ENCODE data around the gene GPC2. TPM values are rescaled to one million over a fixed set of nuclear protein-coding genes. Genes with fewer than 3 reads are reported as not detected.
A peak's percentile ranks its signal among the peaks of the same experiment; 100 is the strongest.

The GPC2 gene
- total RNA-seq, 1 donor = 0.43 TPM

GRCh38 chr7:100128637-100128963, 48.6 kb downstream of the GPC2 start:
- DNase-seq (ENCODE audit: low read depth) = no peak
- no peak overlapping the region for H3K4me3 ChIP-seq (ENCODE audit: low read depth, low read length)
- TF ChIP-seq, protein P1, sequence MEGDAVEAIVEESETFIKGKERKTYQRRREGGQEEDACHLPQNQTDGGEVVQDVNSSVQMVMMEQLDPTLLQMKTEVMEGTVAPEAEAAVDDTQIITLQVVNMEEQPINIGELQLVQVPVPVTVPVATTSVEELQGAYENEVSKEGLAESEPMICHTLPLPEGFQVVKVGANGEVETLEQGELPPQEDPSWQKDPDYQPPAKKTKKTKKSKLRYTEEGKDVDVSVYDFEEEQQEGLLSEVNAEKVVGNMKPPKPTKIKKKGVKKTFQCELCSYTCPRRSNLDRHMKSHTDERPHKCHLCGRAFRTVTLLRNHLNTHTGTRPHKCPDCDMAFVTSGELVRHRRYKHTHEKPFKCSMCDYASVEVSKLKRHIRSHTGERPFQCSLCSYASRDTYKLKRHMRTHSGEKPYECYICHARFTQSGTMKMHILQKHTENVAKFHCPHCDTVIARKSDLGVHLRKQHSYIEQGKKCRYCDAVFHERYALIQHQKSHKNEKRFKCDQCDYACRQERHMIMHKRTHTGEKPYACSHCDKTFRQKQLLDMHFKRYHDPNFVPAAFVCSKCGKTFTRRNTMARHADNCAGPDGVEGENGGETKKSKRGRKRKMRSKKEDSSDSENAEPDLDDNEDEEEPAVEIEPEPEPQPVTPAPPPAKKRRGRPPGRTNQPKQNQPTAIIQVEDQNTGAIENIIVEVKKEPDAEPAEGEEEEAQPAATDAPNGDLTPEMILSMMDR (IDR thresholded peaks at IDR 0.05; ENCODE audit: insufficient read depth, low read depth, low read length) = no peak

DNA sequence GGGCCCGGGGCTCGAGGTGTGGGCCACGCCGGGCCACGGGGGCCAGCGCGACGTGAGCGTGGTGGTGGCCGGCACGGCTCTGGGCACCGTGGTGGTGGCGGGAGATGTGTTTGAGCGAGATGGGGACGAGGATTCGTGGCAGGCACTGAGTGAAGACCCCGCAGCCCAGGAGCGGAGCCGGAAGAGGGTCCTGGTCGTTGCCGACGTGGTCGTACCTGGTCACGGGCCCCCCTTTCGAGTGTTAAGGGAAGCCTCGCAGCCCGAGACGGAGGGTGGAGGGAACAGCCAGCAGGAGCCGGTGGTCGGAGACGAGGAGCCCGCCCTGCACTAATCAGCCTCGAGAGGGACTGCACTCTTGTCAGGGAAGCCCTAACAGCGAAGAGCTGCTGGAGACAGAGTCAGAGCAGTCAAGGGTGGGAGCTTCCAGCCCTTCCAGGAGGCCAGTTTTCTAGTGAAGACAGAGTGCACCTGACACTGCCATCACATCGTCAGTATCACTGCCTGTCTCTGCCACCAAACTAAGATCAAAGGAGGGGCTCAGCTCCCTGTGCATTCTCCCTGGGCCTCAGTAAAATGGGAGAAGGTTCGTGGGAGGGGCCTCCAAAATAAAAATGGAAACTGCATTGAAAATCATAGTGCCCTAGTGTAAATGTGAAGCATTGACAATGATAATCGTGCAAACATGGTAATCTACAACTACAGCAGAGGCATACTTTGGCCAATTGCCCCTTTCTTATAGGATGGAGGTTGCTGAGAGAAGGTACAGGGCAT, 49.1 kb downstream of the GPC2 start:
- peak overlapping the region; percentile 74 for H3K4me3 ChIP-seq (ENCODE audit: low read depth, low read length)
- TF ChIP-seq, protein P1 (IDR thresholded peaks at IDR 0.05; ENCODE audit: insufficient read depth, low read depth, low read length) = no peak
- DNase-seq (ENCODE audit: low read depth) = peak; percentile 20

GRCh38 chr7:100126931-100127865, 50.0 kb downstream of the GPC2 start, which contains the start of gene MBLAC1:
Gene MBLAC1, plus strand, starts transcription at chr7:100126967. Its CDS starts 429 bp downstream, at chr7:100127396.
- TF ChIP-seq, protein P1 (IDR thresholded peaks at IDR 0.05; ENCODE audit: insufficient read depth, low read depth, low read length) = no peak
- H3K4me3 ChIP-seq (ENCODE audit: low read depth, low read length) = peak within 1 kb of the TSS; percentile 74
- peak; percentile 94 for DNase-seq (ENCODE audit: low read depth)

GRCh38 chr7:100126239-100126930, 50.8 kb downstream of the GPC2 start:
- DNase-seq (ENCODE audit: low read depth) = no peak
- TF ChIP-seq, protein P1 (IDR thresholded peaks at IDR 0.05; ENCODE audit: insufficient read depth, low read depth, low read length) = no peak
- H3K4me3 ChIP-seq (ENCODE audit: low read depth, low read length) = peak overlapping the region; percentile 74

- TF ChIP-seq, protein P1 (IDR thresholded peaks at IDR 0.05; ENCODE audit: insufficient read depth, low read depth, low read length) = no peak
- no peak overlapping the region for H3K4me3 ChIP-seq (ENCODE audit: low read depth, low read length)
- DNase-seq (ENCODE audit: low read depth) = no peak
Observed at GRCh38 chr7:100124301-100125230, 52.6 kb downstream of the GPC2 start.

All from fibroblast of villous mesenchyme (primary cell).